H1 (cell line): ENCODE results near the gene DOK1. TPM values are rescaled to one million over a fixed set of nuclear protein-coding genes. Genes with fewer than 3 reads are reported as not detected.

Experiments
- BACH1 ChIP-seq: IDR thresholded peaks from 2 replicates; pipeline ENCODE4 v1.6.1; 2012; ENCODE audit warnings: low read length, improper control_type of control experiment
- BCL11A ChIP-seq, 2 experiments: IDR thresholded peaks; one replicate each; pipeline ENCODE4 v1.6.1; 2011; ENCODE audit warnings: low read depth in 2 of 2, low read length in 2 of 2, mild to moderate bottlenecking in 2 of 2
- HDAC6 ChIP-seq: IDR thresholded peaks from one replicate; pipeline ENCODE4 v1.7.1; 2012; ENCODE audit warnings: low read depth, mild to moderate bottlenecking, inconsistent platforms, low read length, moderate library complexity
- SRF ChIP-seq: IDR thresholded peaks from 2 replicates; pipeline ENCODE4 v1.6.1; 2011; ENCODE audit warnings: mild to moderate bottlenecking, low read depth, low read length, moderate library complexity
- TAF7 ChIP-seq: optimal IDR thresholded peaks from 2 replicates; pipeline ENCODE3; 2011; ENCODE audit warnings: low read depth, mild to moderate bottlenecking, inconsistent platforms, low read length, moderate library complexity, borderline replicate concordance
- polyA plus RNA-seq, 7 experiments: library from polyadenylated mRNA; depleted of rRNA in 3 of 7; stranded (reverse) in 5 of 7; unstranded in 2 of 7; fragments of >200 nt in 5 of 7; fragments of 200-250 nt in 2 of 7; gene quantifications; 1 replicate in 5 of 7; 2 replicates in 1 of 7; 4 replicates in 1 of 7; pipeline versions ENCODE4 v1.2.1 to v1.2.3, GENCODE V29; 2011 to 2013; ENCODE audit warnings: missing spikeins in 2 of 7, mixed read lengths in 2 of 7
- total RNA-seq: library from RNA; stranded (reverse); fragmentation: NEBNext Ultra II Directional; extraction: Animal tissue kit (Norgen Biotek cat#: 25700); gene quantifications from 2 replicates; pipeline ENCODE4 v1.2.1, GENCODE V29; 2021
- TF ChIP-seq, protein P1 (sequence below): IDR thresholded peaks from 2 replicates; pipeline ENCODE4 v1.6.1; 2012; ENCODE audit warnings: low read length, inconsistent platforms

DOK1 gene
- total and polyA plus RNA-seq, 2 of the 8 experiments (the other 6 are each of a cell fraction or from before 2014, with no cell fraction given): 11.0 to 14.3 TPM

DNA sequence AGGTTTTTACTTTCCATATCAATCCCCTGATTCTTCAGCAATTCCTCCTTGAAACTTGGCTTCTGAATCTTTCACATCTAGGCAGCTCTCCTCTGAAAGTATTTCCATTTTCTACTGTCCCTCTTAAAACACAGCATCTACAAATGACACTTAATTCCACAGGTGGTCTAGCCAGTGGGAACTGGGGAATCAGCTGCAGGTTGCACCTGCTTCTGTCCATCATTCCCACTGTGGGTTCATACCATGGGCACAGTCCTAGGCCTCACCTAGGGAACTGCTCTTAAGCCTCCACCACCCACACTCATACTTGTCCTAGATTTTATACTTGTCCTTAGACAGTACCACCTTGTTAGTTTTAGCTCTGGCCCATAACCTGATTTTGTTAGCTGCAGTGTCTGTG, 3.0 kb upstream of the DOK1 start (continued):
- TF ChIP-seq, protein P1, sequence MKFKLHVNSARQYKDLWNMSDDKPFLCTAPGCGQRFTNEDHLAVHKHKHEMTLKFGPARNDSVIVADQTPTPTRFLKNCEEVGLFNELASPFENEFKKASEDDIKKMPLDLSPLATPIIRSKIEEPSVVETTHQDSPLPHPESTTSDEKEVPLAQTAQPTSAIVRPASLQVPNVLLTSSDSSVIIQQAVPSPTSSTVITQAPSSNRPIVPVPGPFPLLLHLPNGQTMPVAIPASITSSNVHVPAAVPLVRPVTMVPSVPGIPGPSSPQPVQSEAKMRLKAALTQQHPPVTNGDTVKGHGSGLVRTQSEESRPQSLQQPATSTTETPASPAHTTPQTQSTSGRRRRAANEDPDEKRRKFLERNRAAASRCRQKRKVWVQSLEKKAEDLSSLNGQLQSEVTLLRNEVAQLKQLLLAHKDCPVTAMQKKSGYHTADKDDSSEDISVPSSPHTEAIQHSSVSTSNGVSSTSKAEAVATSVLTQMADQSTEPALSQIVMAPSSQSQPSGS: no peak
- TF ChIP-seq SRF (no peak), BACH1 (no peak), BCL11A (IDR thresholded peaks at IDR 0.05; ENCODE audit: low read depth in 2 of 2, low read length in 2 of 2) (no peak), TAF7 (no peak), HDAC6 (no peak)
